GM12878 (cell line): Measurements from ENCODE around the gene NUP205. TPM values are rescaled to one million over a fixed set of nuclear protein-coding genes. Genes with fewer than 3 reads are reported as not detected.

Source experiments
- ATAC-seq: fragments of 200-7000 bp; cut with Tn5 transposase; 3 replicates; pipeline ENCODE4 v1.9.1; 2020; ENCODE audit warnings: mild to moderate bottlenecking, moderate library complexity
- BruUV-seq: library from RNA; stranded (reverse); fragments of 400-500 nt; replicated peaks from 2 replicates; lab custom pipeline; 2021; lab: Mats Ljungman, UMichigan
- CTCF ChIA-PET: fragments of 300-600 bp; sonication (Branson Sonifier 250); formaldehyde crosslinking; extraction: SDS; loops from one replicate; lab custom pipeline; 2021; ENCODE audit warnings: inconsistent platforms; lab: Yijun Ruan, JAX
- POLR2A ChIA-PET: fragments of 350-600 bp; formaldehyde crosslinking; extraction: SDS; loops from one replicate; lab custom pipeline; 2021; ENCODE audit warnings: inconsistent platforms; lab: Charles Lee
- RAD21 ChIA-PET: fragments of 300-600 bp; sonication (Branson Sonifier 250); formaldehyde crosslinking; loops from one replicate; lab custom pipeline; 2023; ENCODE audit warnings: antibody characterized with exemption; ENCODE audit not compliant: unreplicated experiment; lab: Charles Lee
- SMC1A ChIA-PET: fragments of 300-600 bp; sonication (Branson Sonifier 250); formaldehyde crosslinking; loops from one replicate; lab custom pipeline; 2023; ENCODE audit not compliant: unreplicated experiment, uncharacterized antibody; lab: Charles Lee
- DNase-seq: peaks from one replicate; pipeline ENCODE4 v3.0.0-alpha.2; 2011; ENCODE audit warnings: low read depth, low spot score
- FAIRE-seq: peaks from 3 replicates; lab custom pipeline; 2011; peaks lifted over from hg19 to GRCh38; lab: Jason Lieb, UNC
- H2AFZ ChIP-seq: 2 replicates; pipeline ENCODE4 v1.6.0; 2011; ENCODE audit warnings: low read depth, low read length, control low read depth; ENCODE audit not compliant: control insufficient read depth
- H3K27ac ChIP-seq: 2 replicates; pipeline ENCODE4 v1.5.1; 2011; ENCODE audit warnings: control low read depth; ENCODE audit not compliant: control insufficient read depth, insufficient read depth
- H3K27me3 ChIP-seq, 2 experiments: replicated peaks in 1 of 2; 2 replicates each; pipeline versions ENCODE4 v1.6.0 to v1.6.1; 2011; ENCODE audit warnings: low read length in 1 of 2; ENCODE audit not compliant: control insufficient read depth in 2 of 2, insufficient read depth in 2 of 2
- H3K36me3 ChIP-seq, 2 experiments: 2 replicates each; pipeline ENCODE4 v1.5.1; 2011; ENCODE audit warnings: low read length in 1 of 2; ENCODE audit not compliant: control insufficient read depth in 2 of 2, insufficient read depth in 2 of 2
- H3K4me1 ChIP-seq: 2 replicates; pipeline ENCODE4 v1.6.1; 2011; ENCODE audit warnings: mild to moderate bottlenecking, low read length, moderate library complexity, mixed read lengths; ENCODE audit not compliant: control insufficient read depth, insufficient read depth
- H3K4me2 ChIP-seq: 2 replicates; pipeline ENCODE4 v1.6.0; 2011; ENCODE audit warnings: control low read depth; ENCODE audit not compliant: control insufficient read depth, insufficient read depth
- H3K4me3 ChIP-seq: fragments of 200-600 bp; sonication (generic); 2 replicates; pipeline ENCODE4 v1.5.1; 2016
- H3K79me2 ChIP-seq: 2 replicates; pipeline ENCODE4 v1.6.0; 2011; ENCODE audit warnings: low read length; ENCODE audit not compliant: control insufficient read depth, insufficient read depth
- H3K9ac ChIP-seq: 2 replicates; pipeline ENCODE4 v1.8.0; 2011; ENCODE audit warnings: low read length, control low read depth, mixed read lengths; ENCODE audit not compliant: control insufficient read depth, insufficient read depth
- H3K9me3 ChIP-seq: replicated peaks from 3 replicates; pipeline ENCODE4 v1.5.1; 2011; ENCODE audit warnings: mild to moderate bottlenecking, low read length; ENCODE audit not compliant: control insufficient read depth, insufficient read depth
- H4K20me1 ChIP-seq: 2 replicates; pipeline ENCODE4 v1.6.0; 2011; ENCODE audit not compliant: control insufficient read depth, insufficient read depth
- BACH1 ChIP-seq: fragments of 450-650 bp; IDR thresholded peaks from 2 replicates; pipeline ENCODE4 v1.6.1; 2017; ENCODE audit warnings: mild to moderate bottlenecking, borderline replicate concordance
- CHD4 ChIP-seq: fragments of 200-600 bp; sonication (generic); IDR thresholded peaks from 2 replicates; pipeline ENCODE4 v1.6.1; 2016; ENCODE audit warnings: mild to moderate bottlenecking
- CTCF ChIP-seq, 3 experiments: IDR thresholded peaks in 2 of 3; conservative IDR thresholded peaks in 1 of 3; 2 replicates each; pipeline ENCODE4 v1.5.1; 2011; ENCODE audit warnings: low read depth in 3 of 3, low read length in 3 of 3, mild to moderate bottlenecking in 3 of 3, control low read depth in 2 of 3, moderate library complexity in 2 of 3, inconsistent platforms in 1 of 3, mixed read lengths in 1 of 3; ENCODE audit not compliant: control insufficient read depth in 2 of 3, insufficient read depth in 1 of 3; ENCODE audit errors: extremely low read depth in 1 of 3
- E2F8 ChIP-seq: fragments of 450-650 bp; IDR thresholded peaks from 2 replicates; pipeline ENCODE4 v1.6.1; 2018; ENCODE audit warnings: mild to moderate bottlenecking, low read depth, moderate library complexity; ENCODE audit not compliant: partially characterized antibody
- ETV6 ChIP-seq, 2 experiments: fragments of 450-650 bp in 1 of 2; IDR thresholded peaks in 1 of 2; conservative IDR thresholded peaks in 1 of 2; 2 replicates each; pipeline ENCODE4 v1.6.1; 2014; ENCODE audit warnings: antibody characterized with exemption in 1 of 2, borderline replicate concordance in 1 of 2, low read depth in 1 of 2, mild to moderate bottlenecking in 1 of 2, moderate library complexity in 1 of 2
- MYC ChIP-seq: IDR thresholded peaks from 2 replicates; pipeline ENCODE4 v1.6.1; 2011; ENCODE audit warnings: mild to moderate bottlenecking, low read length, moderate library complexity, inconsistent platforms; ENCODE audit not compliant: insufficient read depth, insufficient replicate concordance, insufficient read length, severe bottlenecking
- NFYA ChIP-seq: IDR thresholded peaks from 2 replicates; pipeline ENCODE4 v1.6.1; 2011; ENCODE audit warnings: low read depth, mild to moderate bottlenecking, low read length, improper control_type of control experiment, borderline replicate concordance
- POU2F2 ChIP-seq: IDR thresholded peaks from 3 replicates; pipeline ENCODE4 v1.6.1; 2011; ENCODE audit warnings: low read depth, mild to moderate bottlenecking, low read length, borderline replicate concordance
- SMARCA5 ChIP-seq: fragments of 450-650 bp; IDR thresholded peaks from 2 replicates; pipeline ENCODE4 v1.6.1; 2017; ENCODE audit warnings: mild to moderate bottlenecking
- STAT3 ChIP-seq: IDR thresholded peaks from 2 replicates; pipeline ENCODE4 v1.6.1; 2011; ENCODE audit warnings: low read depth, low read length, improper control_type of control experiment
- YY1 ChIP-seq: IDR thresholded peaks from 2 replicates; pipeline ENCODE4 v1.6.1; 2011; ENCODE audit warnings: low read depth, mild to moderate bottlenecking, low read length
- WGBS: methylation state at CpG from one replicate; pipeline ENCODE4 v1.1.6; 2016; ENCODE audit warnings: low lambda C conversion rate; ENCODE audit not compliant: insufficient replicate concordance, insufficient coverage; ENCODE audit errors: missing lambda C conversion rate; 5-methylcytosine and 5-hydroxymethylcytosine counted together
- in situ Hi-C: fragments of 300-500 bp; cut with MboI; formaldehyde crosslinking; loops from 9 replicates; pipeline ENCODE4 v1.14.3; 2018; ENCODE audit warnings: mixed read lengths
- intact Hi-C: fragments of 100-400 bp; cut with micrococcal nuclease; formaldehyde crosslinking; loops from one replicate; pipeline ENCODE4 v1.14.2; 2022; ENCODE audit not compliant: unreplicated experiment
- polyA plus RNA-seq, 11 experiments: library from polyadenylated mRNA; depleted of rRNA in 4 of 11; unstranded in 6 of 11; stranded (reverse) in 5 of 11; fragments of >200 nt; fragmentation: Nextera tagmentation in 4 of 11; fragmentation: Illumina TruSeq in 1 of 11; extraction: Ambion mirVana in 4 of 11; extraction: Trizol in 1 of 11; gene quantifications; 1 replicate in 1 of 11; 2 replicates in 10 of 11; pipeline versions ENCODE4 v1.2.1 to v1.2.3, GENCODE V29; 2011 to 2016; ENCODE audit warnings: inconsistent platforms in 2 of 11, missing spikeins in 2 of 11, low read depth in 1 of 11
- total RNA-seq, 4 experiments: library from RNA; depleted of rRNA in 3 of 4; stranded (reverse); fragments of >200 nt in 3 of 4; fragmentation: Illumina TruSeq in 1 of 4; extraction: Trizol in 1 of 4; gene quantifications; 2 replicates each; pipeline versions ENCODE4 v1.2.1 to v1.2.3, GENCODE V29; 2013 to 2021

Gene NUP205
- total and polyA plus RNA-seq, 10 of the 15 experiments (the other 5 are each of a cell fraction or from before 2014, with no cell fraction given), result 41.4 to 110 (median 85.9) TPM

- TF ChIP-seq E2F8 (no peak), YY1 (0 out of 2 replicates have a peak, but pooled peaks have one; percentile 47), NFYA (no peak), BACH1 (0 out of 2 replicates have a peak, but pooled peaks have one; percentile 8), SMARCA5 (peak; percentile 28; the same call in 1 of the 2 replicates), POU2F2 (peak; percentile 52; the same call in 1 of the 3 replicates), CHD4 (no peak)
Measured at GRCh38 chr7:135558337-135558767, 635 bp downstream of the NUP205 start (continued).

- Histone ChIP-seq H2AFZ (no peak overlapping the region), H3K4me1 (peaks cover 25% of the 10 kb centered on the region), H3K9ac (peak overlapping the region; percentile 98), H3K9me3 (no peaks in the 10 kb centered on the region; the same call in 2 of the 3 replicates), H3K4me2 (peak overlapping the region; percentile 61), H3K4me3 (peak overlapping the region; percentile 96), H3K79me2 (peaks cover 53% of the 10 kb centered on the region), H3K27ac (peak overlapping the region; percentile 95), H3K36me3 (no peaks in the 10 kb centered on the region), H4K20me1 (no peaks in the 10 kb centered on the region), H3K27me3 (no peaks in the 10 kb centered on the region)
- in situ Hi-C loops (loop anchor here (5.0 to 10.0 kb wide), 2 partner anchors 47 to 564 kb away; partner anchors contain the start of gene CNOT4), intact Hi-C loops (no loop called here)
- 52% methylated on average over 5 of the region's 5 CpGs for WGBS
- ATAC-seq (no peak), FAIRE-seq (no peak), DNase-seq (no peak)
- RAD21 ChIA-PET, result no interaction called here
- CTCF ChIA-PET, result interaction anchor here (1.3 to 2.3 kb wide), 5 partner anchors 48 to 279 kb away, joined by 3 to 14 read pairs (median 6); no protein-coding TSS in a partner anchor
- POLR2A ChIA-PET, result interaction anchor here (1.1 kb wide), 1 partner anchor 86 kb away, joined by 3 read pairs; no protein-coding TSS in a partner anchor
- TF ChIP-seq ETV6 (conservative IDR thresholded peaks at IDR 0.05 in 1 of 2, IDR thresholded peaks at IDR 0.05 in 1 of 2; ENCODE audit: borderline replicate concordance in 1 of 2, low read depth in 1 of 2) (no peak), SMARCA5 (no peak), CTCF (IDR thresholded peaks at IDR 0.05 in 2 of 3, conservative IDR thresholded peaks at IDR 0.05 in 1 of 3; ENCODE audit: control insufficient read depth in 2 of 3, extremely low read depth in 1 of 3, insufficient read depth in 1 of 3, low read depth in 3 of 3, low read length in 3 of 3) (no peak), MYC (no peak), STAT3 (no peak)
- SMC1A ChIA-PET, result interaction anchor here (1.0 kb wide), 1 partner anchor 36 kb away, joined by 3 read pairs; no protein-coding TSS in a partner anchor
- TSS peak; percentile 77 for BruUV-seq
Measured at GRCh38 chr7:135558881-135559280, 1.2 kb downstream of the NUP205 start.
